HepG2 (cell line): Measurements from ENCODE around the gene PMFBP1. TPM values are rescaled to one million over a fixed set of nuclear protein-coding genes. Genes with fewer than 3 reads are reported as not detected.
A peak's percentile ranks its signal among the peaks of the same experiment; 100 is the strongest.

Experiments
- ATF7 ChIP-seq, 2 experiments: fragments of 450-650 bp in 1 of 2; sonication (generic) in 1 of 2; formaldehyde crosslinking in 1 of 2; IDR thresholded peaks; 2 replicates each; pipeline versions ENCODE4 v1.4.0 to v1.6.1; 2016 to 2020; ENCODE audit warnings: antibody characterized with exemption in 1 of 2, mild to moderate bottlenecking in 1 of 2, missing genetic modification reagents in 1 of 2
- CHD4 ChIP-seq: fragments of 200-600 bp; sonication (generic); IDR thresholded peaks from 2 replicates; pipeline ENCODE4 v1.7.0; 2017; ENCODE audit warnings: mild to moderate bottlenecking, low read length, borderline replicate concordance
- EHMT2 ChIP-seq: fragments of 200-600 bp; sonication (generic); IDR thresholded peaks from 2 replicates; pipeline ENCODE4 v1.7.0; 2017; ENCODE audit warnings: antibody characterized with exemption, low read depth, low read length, borderline replicate concordance
- ERF ChIP-seq: IDR thresholded peaks from 2 replicates; pipeline ENCODE4 v1.6.1; 2018; ENCODE audit warnings: missing biosample characterization, missing genetic modification reagents
- GATAD1 ChIP-seq: IDR thresholded peaks from 2 replicates; pipeline ENCODE4 v1.6.1; 2016; ENCODE audit warnings: missing genetic modification reagents, missing compliant biosample characterization
- HNF4G ChIP-seq, 2 experiments: sonication (generic) in 1 of 2; formaldehyde crosslinking in 1 of 2; IDR thresholded peaks; 2 replicates each; pipeline versions ENCODE4 v1.4.0 to v1.6.1; 2011 to 2020; ENCODE audit warnings: borderline replicate concordance in 2 of 2, low read depth in 2 of 2, mild to moderate bottlenecking in 2 of 2, low read length in 1 of 2, missing genetic modification reagents in 1 of 2, moderate library complexity in 1 of 2
- IKZF5 ChIP-seq: IDR thresholded peaks from 2 replicates; pipeline ENCODE4 v1.6.1; 2018; ENCODE audit warnings: missing genetic modification reagents, mild to moderate bottlenecking, missing compliant biosample characterization
- KAT2B ChIP-seq: fragments of 150-350 bp; IDR thresholded peaks from 2 replicates; pipeline ENCODE4 v1.6.1; 2014; ENCODE audit warnings: low read depth, low read length, borderline replicate concordance
- KAT7 ChIP-seq: IDR thresholded peaks from 2 replicates; pipeline ENCODE4 v1.6.1; 2018; ENCODE audit warnings: borderline replicate concordance, missing compliant biosample characterization
- MAX ChIP-seq: IDR thresholded peaks from 2 replicates; pipeline ENCODE4 v1.6.1; 2012; ENCODE audit warnings: inconsistent platforms
- MEIS1 ChIP-seq: sonication (generic); formaldehyde crosslinking; IDR thresholded peaks from 2 replicates; pipeline ENCODE4 v1.9.0; 2021; ENCODE audit warnings: mild to moderate bottlenecking, missing genetic modification reagents, moderate library complexity, borderline replicate concordance
- NFKBIZ ChIP-seq: IDR thresholded peaks from 2 replicates; pipeline ENCODE4 v1.6.1; 2018; ENCODE audit warnings: missing genetic modification reagents, missing compliant biosample characterization
- POLR2G ChIP-seq: fragments of 200-400 bp; formaldehyde crosslinking; IDR thresholded peaks from 2 replicates; pipeline ENCODE4 v1.6.1; 2018; ENCODE audit warnings: mild to moderate bottlenecking, low read depth, low read length, moderate library complexity
- SNRNP70 ChIP-seq: fragments of 200-400 bp; formaldehyde crosslinking; IDR thresholded peaks from 2 replicates; pipeline ENCODE4 v1.6.1; 2017; ENCODE audit warnings: mild to moderate bottlenecking, low read depth, low read length, moderate library complexity
- TBX2 ChIP-seq: sonication (generic); formaldehyde crosslinking; IDR thresholded peaks from 2 replicates; pipeline ENCODE4 v1.5.0; 2020; ENCODE audit warnings: missing genetic modification reagents, mild to moderate bottlenecking, borderline replicate concordance
- ZFY ChIP-seq: sonication (generic); formaldehyde crosslinking; IDR thresholded peaks from 2 replicates; pipeline ENCODE4 v1.4.0; 2020; ENCODE audit warnings: missing genetic modification reagents
- ZMYM4 ChIP-seq: sonication (generic); formaldehyde crosslinking; IDR thresholded peaks from 2 replicates; pipeline ENCODE4 v1.8.1; 2023; ENCODE audit warnings: mild to moderate bottlenecking, missing genetic modification reagents
- ZNF136 ChIP-seq: sonication (generic); formaldehyde crosslinking; IDR thresholded peaks from 2 replicates; pipeline ENCODE4 v1.8.1; 2022; ENCODE audit warnings: low read depth, mild to moderate bottlenecking, moderate library complexity, missing genetic modification reagents
- ZNF230 ChIP-seq: sonication (generic); formaldehyde crosslinking; IDR thresholded peaks from 2 replicates; pipeline ENCODE4 v1.4.0; 2020; ENCODE audit warnings: mild to moderate bottlenecking, missing genetic modification reagents
- ZNF263 ChIP-seq: sonication (generic); formaldehyde crosslinking; IDR thresholded peaks from 2 replicates; pipeline ENCODE4 v1.4.0; 2020; ENCODE audit warnings: missing genetic modification reagents
- ZNF350 ChIP-seq: sonication (generic); formaldehyde crosslinking; IDR thresholded peaks from 2 replicates; pipeline ENCODE4 v1.4.0; 2020; ENCODE audit warnings: mild to moderate bottlenecking, low read depth, missing genetic modification reagents, borderline replicate concordance
- ZNF607 ChIP-seq: sonication (generic); formaldehyde crosslinking; IDR thresholded peaks from 2 replicates; pipeline ENCODE4 v1.5.1; 2020; ENCODE audit warnings: missing genetic modification reagents, mild to moderate bottlenecking, borderline replicate concordance
- ZNF879 ChIP-seq: sonication (generic); formaldehyde crosslinking; IDR thresholded peaks from 2 replicates; pipeline ENCODE4 v1.8.1; 2023; ENCODE audit warnings: missing genetic modification reagents
- polyA plus RNA-seq, 8 experiments: library from polyadenylated mRNA; depleted of rRNA in 3 of 8; stranded (reverse) in 7 of 8; unstranded in 1 of 8; fragments of >200 nt; fragmentation: Illumina TruSeq in 4 of 8; extraction: Trizol in 4 of 8; gene quantifications; 2 replicates each; pipeline versions ENCODE4 v1.2.1 to v1.2.3, GENCODE V29; 2011 to 2016; ENCODE audit warnings: low read depth in 4 of 8, missing spikeins in 1 of 8, mixed read lengths in 1 of 8; ENCODE audit not compliant: insufficient read depth in 1 of 8
- total RNA-seq, 5 experiments: library from RNA; depleted of rRNA; stranded (reverse); fragments of >200 nt; fragmentation: Illumina TruSeq; extraction: Trizol; gene quantifications; 2 replicates each; pipeline ENCODE4 v1.2.3, GENCODE V29; 2016; ENCODE audit warnings: low read depth in 1 of 5

The PMFBP1 gene
- total and polyA plus RNA-seq, 2 of the 13 experiments (the other 11 are each of a cell fraction or from before 2014, with no cell fraction given): 1.9 to 3.8 TPM

GRCh38 chr16:72124761-72125634, 47.0 kb downstream of the PMFBP1 start (continued):
- TF ChIP-seq TBX2: 0 out of 2 replicates have a peak, but pooled peaks have one; percentile 14
- TF ChIP-seq ZNF136 (CRISPR knock-in tag): 0 out of 2 replicates have a peak, but pooled peaks have one; percentile 2
- peak; percentile 44; the same call in 1 of the 2 replicates for TF ChIP-seq ZNF350
- peak; percentile 44; the same call in 1 of the 2 replicates for TF ChIP-seq ERF (CRISPR knock-in tag)
- TF ChIP-seq CHD4: 0 out of 2 replicates have a peak, but pooled peaks have one; percentile 21
- peak; percentile 67 for TF ChIP-seq EHMT2
- TF ChIP-seq GATAD1 (CRISPR knock-in tag): 0 out of 2 replicates have a peak, but pooled peaks have one; percentile 4
- no peak for TF ChIP-seq SNRNP70
- 0 out of 2 replicates have a peak, but pooled peaks have one; percentile 39 for TF ChIP-seq MEIS1
- TF ChIP-seq ATF7 (IDR thresholded peaks at IDR 0.05): no peak
- no peak for TF ChIP-seq ATF7 (CRISPR knock-in tag; IDR thresholded peaks at IDR 0.05)
- no peak for TF ChIP-seq NFKBIZ (CRISPR knock-in tag)
- peak; percentile 43; the same call in 1 of the 2 replicates for TF ChIP-seq ZNF230
- 0 out of 2 replicates have a peak, but pooled peaks have one; percentile 62 for TF ChIP-seq ZNF263 (CRISPR knock-in tag)
- peak; percentile 82 for TF ChIP-seq ZMYM4 (CRISPR knock-in tag)
- 0 out of 2 replicates have a peak, but pooled peaks have one; percentile 37 for TF ChIP-seq ZFY (CRISPR knock-in tag)
- peak; percentile 18; the same call in 1 of the 2 replicates for TF ChIP-seq MAX
- 0 out of 2 replicates have a peak, but pooled peaks have one; percentile 20 for TF ChIP-seq KAT7 (CRISPR knock-in tag)
- TF ChIP-seq ZNF879 (CRISPR knock-in tag): no peak
- no peak for TF ChIP-seq KAT2B
- TF ChIP-seq POLR2G: peak; percentile 49; the same call in 1 of the 2 replicates
- TF ChIP-seq IKZF5 (CRISPR knock-in tag): no peak
- peak; percentile 80; the same call in 1 of the 2 replicates for TF ChIP-seq ZNF607 (CRISPR knock-in tag)
- TF ChIP-seq HNF4G (IDR thresholded peaks at IDR 0.05; ENCODE audit: borderline replicate concordance, low read depth, low read length): 0 out of 2 replicates have a peak, but pooled peaks have one; percentile 39
- peak; percentile 42; the same call in 1 of the 2 replicates for TF ChIP-seq HNF4G (CRISPR knock-in tag; IDR thresholded peaks at IDR 0.05; ENCODE audit: borderline replicate concordance, low read depth)
